ENCODE data around the gene MC4R. TPM values are rescaled to one million over a fixed set of nuclear protein-coding genes. Genes with fewer than 3 reads are reported as not detected.
"Not testable (repeated sequence)": the region's sequence is repeated elsewhere in the genome, so short reads cannot be mapped to it uniquely, and the experiment has no call there.

Gene MC4R
- total RNA-seq, result 0.52 TPM

DNA sequence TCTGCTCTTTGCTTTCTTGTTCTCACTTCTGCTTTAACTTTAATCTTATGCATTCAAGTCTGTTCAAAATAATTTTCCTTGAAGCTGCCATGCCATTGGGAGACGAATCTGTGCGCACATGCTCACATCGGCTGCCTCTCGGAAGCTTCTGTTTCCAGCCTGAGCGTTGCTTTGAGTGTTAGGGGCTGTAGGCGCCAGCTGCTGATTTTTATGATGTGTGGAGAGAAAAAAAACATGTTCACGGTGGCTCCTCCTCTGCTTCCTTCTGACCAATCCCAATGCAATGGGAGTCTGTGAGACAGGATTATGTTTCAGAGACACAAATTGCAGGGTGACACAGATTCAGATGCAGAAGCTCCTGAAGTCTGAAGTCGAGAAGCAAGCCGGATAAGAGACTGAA is at the start of gene MC4R:
Gene MC4R (minus strand): TSS at position 180 of the 400 bp plus-strand sequence. CDS start 426 bp downstream, outside the sequence.
- H3K27ac ChIP-seq (ENCODE audit: low read depth, low read length), result no peak within 1 kb of the TSS
- no peaks in the 10 kb centered on the region for H3K36me3 ChIP-seq (ENCODE audit: control insufficient read depth in 3 of 3, insufficient read depth in 3 of 3, low read length in 3 of 3)
- no peaks in the 10 kb centered on the region for H3K9me3 ChIP-seq (ENCODE audit: control insufficient read depth in 3 of 3, low read length in 3 of 3)
- H3K27me3 ChIP-seq (ENCODE audit: control insufficient read depth in 3 of 3, insufficient read depth in 3 of 3, low read length in 3 of 3), result no peaks in the 10 kb centered on the region
- no peaks in the 10 kb centered on the region for H3K4me1 ChIP-seq (ENCODE audit: control insufficient read depth in 3 of 3, insufficient read depth in 3 of 3, low read length in 3 of 3)
- H3K9ac ChIP-seq (ENCODE audit: low read depth in 1 of 3, low read length in 3 of 3), result no peak within 1 kb of the TSS
- H3K4me3 ChIP-seq (ENCODE audit: low read length in 3 of 3), result no peak within 1 kb of the TSS

- H3K9me3 ChIP-seq (ENCODE audit: control insufficient read depth in 3 of 3, low read length in 3 of 3); H3K36me3 ChIP-seq (ENCODE audit: control insufficient read depth in 3 of 3, insufficient read depth in 3 of 3, low read length in 3 of 3); H3K4me1 ChIP-seq (ENCODE audit: control insufficient read depth in 3 of 3, insufficient read depth in 3 of 3, low read length in 3 of 3); H3K27ac ChIP-seq (ENCODE audit: low read depth, low read length); H3K4me3 ChIP-seq (ENCODE audit: low read length in 3 of 3); H3K27me3 ChIP-seq (ENCODE audit: control insufficient read depth in 3 of 3, insufficient read depth in 3 of 3, low read length in 3 of 3); H3K9ac ChIP-seq (ENCODE audit: low read depth in 1 of 3, low read length in 3 of 3): not testable (repeated sequence)
Measured at GRCh38 chr18:60422306-60422705, 49.7 kb upstream of the MC4R start.

DNA sequence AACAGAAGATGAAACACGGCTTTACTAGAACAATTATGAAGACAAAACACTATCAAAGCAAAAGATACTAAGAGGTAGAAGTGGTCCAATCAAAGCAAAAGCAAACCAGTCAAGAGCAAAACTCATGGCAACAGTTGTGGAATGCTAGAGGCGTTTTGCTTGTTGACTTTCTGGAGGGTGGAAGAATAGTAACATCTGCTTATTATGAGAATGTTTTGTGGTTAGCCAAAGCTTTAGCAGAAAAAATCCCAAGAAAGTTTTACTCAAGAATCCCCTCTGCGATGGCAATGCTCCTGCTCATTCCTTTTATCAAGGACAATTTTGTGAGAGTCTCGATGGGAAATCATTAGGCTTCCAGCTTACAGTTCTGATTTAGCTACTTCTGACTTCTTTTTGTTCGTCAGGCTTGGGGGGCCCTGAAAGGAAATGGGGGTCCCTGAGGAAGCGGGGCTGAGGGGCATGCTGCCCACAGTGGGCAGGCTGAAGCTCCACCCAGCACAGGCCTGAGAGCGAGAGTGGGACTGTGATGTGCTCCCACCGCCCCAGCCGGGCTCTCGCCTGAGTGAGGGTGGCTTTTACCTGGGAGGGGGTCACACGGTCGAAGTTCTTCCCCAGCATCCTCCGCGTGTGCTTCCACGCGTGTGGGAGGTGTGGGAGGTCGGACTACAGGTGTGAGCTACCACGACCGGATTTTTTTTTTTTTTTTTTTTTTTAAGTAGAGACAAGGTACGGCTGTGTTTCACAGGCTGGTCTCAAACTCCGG is 49.0 kb upstream of the MC4R start:
- H3K4me3 ChIP-seq (ENCODE audit: low read length in 3 of 3), result no peak overlapping the region
- H3K36me3 ChIP-seq (ENCODE audit: control insufficient read depth in 3 of 3, insufficient read depth in 3 of 3, low read length in 3 of 3), result no peaks in the 10 kb centered on the region
- H3K9ac ChIP-seq (ENCODE audit: low read depth in 1 of 3, low read length in 3 of 3), result no peak overlapping the region
- H3K4me1 ChIP-seq (ENCODE audit: control insufficient read depth in 3 of 3, insufficient read depth in 3 of 3, low read length in 3 of 3), result no peaks in the 10 kb centered on the region
- H3K9me3 ChIP-seq (ENCODE audit: control insufficient read depth in 3 of 3, low read length in 3 of 3), result no peaks in the 10 kb centered on the region
- H3K27ac ChIP-seq (ENCODE audit: low read depth, low read length), result no peak overlapping the region
- H3K27me3 ChIP-seq (ENCODE audit: control insufficient read depth in 3 of 3, insufficient read depth in 3 of 3, low read length in 3 of 3), result no peaks in the 10 kb centered on the region

DNA sequence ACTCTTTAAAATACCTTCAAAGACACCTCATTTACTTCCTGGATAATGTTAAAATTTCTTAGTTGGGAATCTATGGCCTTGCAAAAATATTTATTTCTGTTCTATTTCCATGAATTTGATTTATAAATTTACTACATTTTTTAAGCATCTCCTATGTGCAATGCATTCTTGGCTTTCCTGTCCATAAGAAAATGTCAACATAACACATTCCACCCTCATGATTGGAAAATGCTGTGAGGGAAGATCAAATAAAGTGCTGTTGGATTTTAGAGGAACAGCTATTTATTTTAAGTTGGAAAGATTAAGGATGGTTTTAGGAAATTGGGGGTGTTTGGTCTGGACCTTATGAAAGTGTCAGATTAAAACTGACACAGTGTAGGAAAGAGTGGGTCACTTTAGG is 45.4 kb upstream of the MC4R start:
- Histone ChIP-seq H3K27ac (ENCODE audit: low read depth, low read length) (no peak overlapping the region), H3K9me3 (ENCODE audit: control insufficient read depth in 3 of 3, low read length in 3 of 3) (no peaks in the 10 kb centered on the region), H3K4me3 (ENCODE audit: low read length in 3 of 3) (no peak overlapping the region), H3K9ac (ENCODE audit: low read depth in 1 of 3, low read length in 3 of 3) (no peak overlapping the region), H3K4me1 (ENCODE audit: control insufficient read depth in 3 of 3, insufficient read depth in 3 of 3, low read length in 3 of 3) (no peaks in the 10 kb centered on the region), H3K36me3 (ENCODE audit: control insufficient read depth in 3 of 3, insufficient read depth in 3 of 3, low read length in 3 of 3) (no peaks in the 10 kb centered on the region), H3K27me3 (ENCODE audit: control insufficient read depth in 3 of 3, insufficient read depth in 3 of 3, low read length in 3 of 3) (no peaks in the 10 kb centered on the region)

DNA sequence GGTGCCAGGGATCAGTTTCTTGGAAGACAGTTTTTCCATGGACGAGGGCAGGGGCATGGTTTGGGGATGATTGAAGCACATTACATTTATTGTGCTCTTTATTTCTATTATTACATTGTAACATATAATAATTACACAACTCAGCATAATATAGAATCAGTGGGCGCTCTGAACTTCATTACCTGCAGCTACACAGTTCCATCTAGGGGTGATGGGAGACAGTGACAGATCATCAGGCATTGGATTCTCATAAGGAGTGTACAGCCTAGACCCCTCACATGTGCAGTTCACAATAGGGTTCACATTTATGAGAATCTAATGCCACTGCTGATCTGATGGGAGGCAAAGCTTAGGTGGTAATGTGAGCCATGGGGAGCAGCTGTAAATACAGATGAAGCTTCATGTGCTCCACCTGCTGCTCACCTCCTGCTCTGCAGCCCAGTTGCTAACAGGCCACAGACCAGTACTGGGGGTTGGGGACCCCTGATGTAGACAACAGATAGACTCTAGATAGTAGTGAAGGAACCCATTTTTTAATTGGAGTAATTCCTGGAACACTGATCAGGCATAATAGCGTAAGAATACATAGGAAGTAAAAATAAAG is 41.5 kb upstream of the MC4R start:
- Histone ChIP-seq H3K36me3 (ENCODE audit: control insufficient read depth in 3 of 3, insufficient read depth in 3 of 3, low read length in 3 of 3) (no peaks in the 10 kb centered on the region), H3K4me1 (ENCODE audit: control insufficient read depth in 3 of 3, insufficient read depth in 3 of 3, low read length in 3 of 3) (no peaks in the 10 kb centered on the region), H3K27me3 (ENCODE audit: control insufficient read depth in 3 of 3, insufficient read depth in 3 of 3, low read length in 3 of 3) (no peaks in the 10 kb centered on the region), H3K4me3 (ENCODE audit: low read length in 3 of 3) (no peak overlapping the region), H3K27ac (ENCODE audit: low read depth, low read length) (no peak overlapping the region), H3K9me3 (ENCODE audit: control insufficient read depth in 3 of 3, low read length in 3 of 3) (no peaks in the 10 kb centered on the region), H3K9ac (ENCODE audit: low read depth in 1 of 3, low read length in 3 of 3) (no peak overlapping the region)

GRCh38 chr18:60411715-60412114 is 39.1 kb upstream of the MC4R start:
- H3K27ac ChIP-seq (ENCODE audit: low read depth, low read length), result no peak overlapping the region
- no peak overlapping the region for H3K9ac ChIP-seq (ENCODE audit: low read depth in 1 of 3, low read length in 3 of 3)
- H3K27me3 ChIP-seq (ENCODE audit: control insufficient read depth in 3 of 3, insufficient read depth in 3 of 3, low read length in 3 of 3), result no peaks in the 10 kb centered on the region
- no peaks in the 10 kb centered on the region for H3K36me3 ChIP-seq (ENCODE audit: control insufficient read depth in 3 of 3, insufficient read depth in 3 of 3, low read length in 3 of 3)
- H3K4me3 ChIP-seq (ENCODE audit: low read length in 3 of 3), result no peak overlapping the region
- no peaks in the 10 kb centered on the region for H3K4me1 ChIP-seq (ENCODE audit: control insufficient read depth in 3 of 3, insufficient read depth in 3 of 3, low read length in 3 of 3)
- H3K9me3 ChIP-seq (ENCODE audit: control insufficient read depth in 3 of 3, low read length in 3 of 3), result no peaks in the 10 kb centered on the region

DNA sequence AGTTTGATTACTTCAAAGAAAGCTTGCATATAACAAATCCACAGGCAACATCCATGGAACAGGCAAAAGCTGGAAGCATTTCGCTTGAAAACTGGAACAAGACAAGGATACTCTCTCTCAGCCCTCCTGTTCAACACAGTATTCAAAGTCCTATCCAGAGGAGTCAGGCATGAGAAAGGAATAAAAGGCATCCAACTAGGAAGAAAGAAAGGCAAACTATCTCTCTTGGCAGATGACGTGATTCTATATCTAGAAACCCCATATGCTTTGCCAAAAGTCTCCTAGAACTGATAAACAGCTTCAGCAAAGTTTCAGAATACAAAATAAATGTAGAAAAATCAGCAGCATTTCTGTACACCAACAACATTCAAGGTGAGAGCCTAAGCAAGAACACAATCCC is 34.1 kb upstream of the MC4R start:
- no peak overlapping the region for H3K9ac ChIP-seq (ENCODE audit: low read depth in 1 of 3, low read length in 3 of 3)
- H3K27me3 ChIP-seq (ENCODE audit: control insufficient read depth in 3 of 3, insufficient read depth in 3 of 3, low read length in 3 of 3), result no peaks in the 10 kb centered on the region

GRCh38 chr18:60404486-60405085 is 32.0 kb upstream of the MC4R start:
- Histone ChIP-seq H3K36me3 (ENCODE audit: control insufficient read depth in 3 of 3, insufficient read depth in 3 of 3, low read length in 3 of 3) (no peaks in the 10 kb centered on the region), H3K4me1 (ENCODE audit: control insufficient read depth in 3 of 3, insufficient read depth in 3 of 3, low read length in 3 of 3) (no peaks in the 10 kb centered on the region), H3K27ac (ENCODE audit: low read depth, low read length) (no peak overlapping the region), H3K4me3 (ENCODE audit: low read length in 3 of 3) (no peak overlapping the region), H3K9ac (ENCODE audit: low read depth in 1 of 3, low read length in 3 of 3) (no peak overlapping the region), H3K27me3 (ENCODE audit: control insufficient read depth in 3 of 3, insufficient read depth in 3 of 3, low read length in 3 of 3) (no peaks in the 10 kb centered on the region), H3K9me3 (ENCODE audit: control insufficient read depth in 3 of 3, low read length in 3 of 3) (no peaks in the 10 kb centered on the region)

More for the DNA sequence above, 34.1 kb upstream of the MC4R start:
- no peaks in the 10 kb centered on the region for H3K4me1 ChIP-seq (ENCODE audit: control insufficient read depth in 3 of 3, insufficient read depth in 3 of 3, low read length in 3 of 3)
- H3K36me3 ChIP-seq (ENCODE audit: control insufficient read depth in 3 of 3, insufficient read depth in 3 of 3, low read length in 3 of 3), result no peaks in the 10 kb centered on the region
- H3K4me3 ChIP-seq (ENCODE audit: low read length in 3 of 3), result no peak overlapping the region
- H3K27ac ChIP-seq (ENCODE audit: low read depth, low read length), result no peak overlapping the region
- no peaks in the 10 kb centered on the region for H3K9me3 ChIP-seq (ENCODE audit: control insufficient read depth in 3 of 3, low read length in 3 of 3)

DNA sequence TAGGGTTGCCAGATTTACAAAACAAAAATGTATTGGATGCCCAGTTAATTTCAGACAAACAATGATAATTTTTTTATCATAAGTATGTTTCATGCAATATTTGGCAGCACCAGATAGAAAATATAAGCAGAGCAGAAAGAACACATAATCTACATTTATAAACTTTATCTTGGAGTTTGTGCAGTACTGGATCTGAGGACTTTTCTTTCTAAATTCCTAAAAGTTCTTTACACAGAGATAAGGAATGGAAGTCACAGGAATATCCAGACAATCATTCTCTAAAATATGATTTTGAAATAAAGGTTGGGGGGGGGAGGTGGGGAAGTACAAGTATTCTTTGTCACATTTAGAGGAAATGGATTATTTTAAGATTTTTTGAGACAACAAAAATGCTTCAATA is 28.8 kb upstream of the MC4R start:
- Histone ChIP-seq H3K4me1 (ENCODE audit: control insufficient read depth in 3 of 3, insufficient read depth in 3 of 3, low read length in 3 of 3) (no peaks in the 10 kb centered on the region), H3K4me3 (ENCODE audit: low read length in 3 of 3) (no peak overlapping the region), H3K36me3 (ENCODE audit: control insufficient read depth in 3 of 3, insufficient read depth in 3 of 3, low read length in 3 of 3) (no peaks in the 10 kb centered on the region), H3K9ac (ENCODE audit: low read depth in 1 of 3, low read length in 3 of 3) (no peak overlapping the region), H3K27me3 (ENCODE audit: control insufficient read depth in 3 of 3, insufficient read depth in 3 of 3, low read length in 3 of 3) (no peaks in the 10 kb centered on the region), H3K9me3 (ENCODE audit: control insufficient read depth in 3 of 3, low read length in 3 of 3) (no peaks in the 10 kb centered on the region), H3K27ac (ENCODE audit: low read depth, low read length) (no peak overlapping the region)

DNA sequence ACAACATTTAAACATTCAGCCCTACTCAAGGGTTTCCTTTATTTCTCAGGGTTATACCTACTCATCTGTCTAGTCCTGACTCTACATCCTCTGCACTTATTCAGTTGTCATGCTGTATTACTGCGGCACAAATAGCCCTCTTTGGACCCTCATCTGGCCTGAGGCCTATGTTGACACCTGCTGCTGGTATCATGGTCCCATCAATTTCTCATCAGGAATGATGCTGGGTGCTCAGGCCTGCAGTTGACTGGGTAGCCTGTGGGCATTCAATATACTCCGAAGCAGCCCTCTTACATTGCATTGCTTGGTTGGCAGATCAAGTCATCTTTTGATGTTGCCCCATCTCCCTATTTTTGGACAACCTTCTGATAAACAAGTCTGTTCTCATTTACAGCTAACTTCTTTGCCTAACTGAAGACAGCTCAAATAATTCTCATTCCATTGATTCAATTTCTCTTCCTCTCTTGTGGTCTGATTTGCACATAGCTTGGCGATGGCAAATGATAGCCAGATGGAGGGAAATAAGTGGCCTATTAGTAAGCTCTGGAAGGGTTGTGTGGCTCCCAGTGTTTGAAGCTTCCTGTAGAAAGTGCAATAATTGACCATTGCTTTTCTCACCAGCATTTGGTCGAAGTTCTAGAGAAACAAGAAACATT is 19.1 kb upstream of the MC4R start:
- Histone ChIP-seq H3K27ac (ENCODE audit: low read depth, low read length) (no peak overlapping the region), H3K36me3 (ENCODE audit: control insufficient read depth in 3 of 3, insufficient read depth in 3 of 3, low read length in 3 of 3) (no peaks in the 10 kb centered on the region), H3K4me3 (ENCODE audit: low read length in 3 of 3) (no peak overlapping the region), H3K9ac (ENCODE audit: low read depth in 1 of 3, low read length in 3 of 3) (no peak overlapping the region), H3K4me1 (ENCODE audit: control insufficient read depth in 3 of 3, insufficient read depth in 3 of 3, low read length in 3 of 3) (no peaks in the 10 kb centered on the region), H3K9me3 (ENCODE audit: control insufficient read depth in 3 of 3, low read length in 3 of 3) (no peaks in the 10 kb centered on the region), H3K27me3 (ENCODE audit: control insufficient read depth in 3 of 3, insufficient read depth in 3 of 3, low read length in 3 of 3) (no peaks in the 10 kb centered on the region)
